ENCODE results near the gene ZNF18.

Gene ZNF18

DNA sequence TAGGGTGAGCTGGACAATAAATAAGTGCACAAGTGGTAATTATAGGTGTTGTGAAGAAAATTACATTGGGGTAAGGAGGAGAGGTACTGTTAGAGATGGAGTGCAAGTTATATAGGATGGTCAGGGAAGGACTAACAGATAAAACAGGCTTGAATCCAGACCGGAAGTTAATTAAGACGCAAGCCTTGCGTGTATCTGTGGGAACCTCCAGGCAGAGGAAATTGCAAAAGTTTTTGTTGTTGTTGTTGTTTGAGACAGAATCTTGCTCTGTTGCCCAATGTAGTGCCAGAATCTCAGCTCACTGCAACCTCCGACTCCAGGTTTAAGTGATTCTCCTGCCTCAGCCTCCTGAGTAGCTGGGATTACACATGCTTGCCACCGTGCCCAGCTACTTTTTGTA lies 2.4 kb upstream of the ZNF18 start:
- H3K9me2 ChIP-seq (replicated peaks; ENCODE audit: low read depth, low read length): no peaks in the 10 kb centered on the region
- no peaks in the 10 kb centered on the region for H3K9me3 ChIP-seq (ENCODE audit: insufficient read depth, low read depth, low read length)
- TF ChIP-seq, protein P1, sequence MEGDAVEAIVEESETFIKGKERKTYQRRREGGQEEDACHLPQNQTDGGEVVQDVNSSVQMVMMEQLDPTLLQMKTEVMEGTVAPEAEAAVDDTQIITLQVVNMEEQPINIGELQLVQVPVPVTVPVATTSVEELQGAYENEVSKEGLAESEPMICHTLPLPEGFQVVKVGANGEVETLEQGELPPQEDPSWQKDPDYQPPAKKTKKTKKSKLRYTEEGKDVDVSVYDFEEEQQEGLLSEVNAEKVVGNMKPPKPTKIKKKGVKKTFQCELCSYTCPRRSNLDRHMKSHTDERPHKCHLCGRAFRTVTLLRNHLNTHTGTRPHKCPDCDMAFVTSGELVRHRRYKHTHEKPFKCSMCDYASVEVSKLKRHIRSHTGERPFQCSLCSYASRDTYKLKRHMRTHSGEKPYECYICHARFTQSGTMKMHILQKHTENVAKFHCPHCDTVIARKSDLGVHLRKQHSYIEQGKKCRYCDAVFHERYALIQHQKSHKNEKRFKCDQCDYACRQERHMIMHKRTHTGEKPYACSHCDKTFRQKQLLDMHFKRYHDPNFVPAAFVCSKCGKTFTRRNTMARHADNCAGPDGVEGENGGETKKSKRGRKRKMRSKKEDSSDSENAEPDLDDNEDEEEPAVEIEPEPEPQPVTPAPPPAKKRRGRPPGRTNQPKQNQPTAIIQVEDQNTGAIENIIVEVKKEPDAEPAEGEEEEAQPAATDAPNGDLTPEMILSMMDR (conservative IDR thresholded peaks at IDR 0.05; ENCODE audit: low read length): no peak
- TF ChIP-seq EZH2phosphoT487 (IDR thresholded peaks at IDR 0.05; ENCODE audit: borderline replicate concordance): no peak
- H3K4me2 ChIP-seq (ENCODE audit: low read depth, low read length, poor library complexity, severe bottlenecking): no peak overlapping the region
- H3K4me1 ChIP-seq (ENCODE audit: insufficient read depth, low read length, poor library complexity, severe bottlenecking): peaks cover 13% of the 10 kb centered on the region
- H4K20me1 ChIP-seq (ENCODE audit: insufficient read depth, low read length, poor library complexity, severe bottlenecking): no peaks in the 10 kb centered on the region
- no peak overlapping the region for H3K9ac ChIP-seq (ENCODE audit: low read depth, low read length, poor library complexity, severe bottlenecking)
- H2AFZ ChIP-seq (ENCODE audit: low read length): no peak overlapping the region
- peaks cover 33% of the 10 kb centered on the region for H3K27me3 ChIP-seq (ENCODE audit: insufficient read depth, low read length, poor library complexity, severe bottlenecking)
- no peak overlapping the region for H3K4me3 ChIP-seq (ENCODE audit: low read length, poor library complexity, severe bottlenecking)
- H3F3A ChIP-seq (ENCODE audit: low read depth): no peaks in the 10 kb centered on the region
- no peaks in the 10 kb centered on the region for H3K36me3 ChIP-seq (ENCODE audit: insufficient read depth, low read length)
- peaks cover 7% of the 10 kb centered on the region; the same call in 1 of the 2 replicates for H3K79me2 ChIP-seq (ENCODE audit: insufficient read depth, low read length)

DNA sequence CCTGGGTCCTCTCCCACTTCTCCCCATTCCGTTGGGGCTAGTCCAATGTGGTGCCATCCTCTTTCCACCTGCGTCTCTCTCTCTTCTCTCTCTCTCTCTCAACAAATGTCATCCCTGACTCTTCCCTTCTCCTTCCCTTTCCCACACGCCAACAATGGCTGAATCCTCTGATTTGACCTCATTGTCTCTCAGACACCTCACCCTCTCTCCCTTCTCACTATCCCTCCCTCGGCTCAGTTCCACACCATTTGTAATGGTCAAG lies 628 bp upstream of the ZNF18 start:
- Histone ChIP-seq H3K36me3 (ENCODE audit: insufficient read depth, low read length) (no peaks in the 10 kb centered on the region), H3K9me3 (ENCODE audit: insufficient read depth, low read depth, low read length) (no peaks in the 10 kb centered on the region), H3F3A (ENCODE audit: low read depth) (no peaks in the 10 kb centered on the region), H3K4me2 (ENCODE audit: low read depth, low read length, poor library complexity, severe bottlenecking) (peak overlapping the region; percentile 89), H3K4me3 (ENCODE audit: low read length, poor library complexity, severe bottlenecking) (peak overlapping the region; percentile 97), H2AFZ (ENCODE audit: low read length) (peak overlapping the region; percentile 100), H3K79me2 (ENCODE audit: insufficient read depth, low read length) (peaks cover 7% of the 10 kb centered on the region; the same call in 1 of the 2 replicates), H4K20me1 (ENCODE audit: insufficient read depth, low read length, poor library complexity, severe bottlenecking) (no peaks in the 10 kb centered on the region), H3K9ac (ENCODE audit: low read depth, low read length, poor library complexity, severe bottlenecking) (peak overlapping the region; percentile 87), H3K27me3 (ENCODE audit: insufficient read depth, low read length, poor library complexity, severe bottlenecking) (peaks cover 33% of the 10 kb centered on the region), H3K9me2 (replicated peaks; ENCODE audit: low read depth, low read length) (no peaks in the 10 kb centered on the region), H3K4me1 (ENCODE audit: insufficient read depth, low read length, poor library complexity, severe bottlenecking) (peaks cover 13% of the 10 kb centered on the region)
- TF ChIP-seq EZH2phosphoT487 (IDR thresholded peaks at IDR 0.05; ENCODE audit: borderline replicate concordance): no peak
- TF ChIP-seq, protein P1 (conservative IDR thresholded peaks at IDR 0.05; ENCODE audit: low read length): no peak

DNA sequence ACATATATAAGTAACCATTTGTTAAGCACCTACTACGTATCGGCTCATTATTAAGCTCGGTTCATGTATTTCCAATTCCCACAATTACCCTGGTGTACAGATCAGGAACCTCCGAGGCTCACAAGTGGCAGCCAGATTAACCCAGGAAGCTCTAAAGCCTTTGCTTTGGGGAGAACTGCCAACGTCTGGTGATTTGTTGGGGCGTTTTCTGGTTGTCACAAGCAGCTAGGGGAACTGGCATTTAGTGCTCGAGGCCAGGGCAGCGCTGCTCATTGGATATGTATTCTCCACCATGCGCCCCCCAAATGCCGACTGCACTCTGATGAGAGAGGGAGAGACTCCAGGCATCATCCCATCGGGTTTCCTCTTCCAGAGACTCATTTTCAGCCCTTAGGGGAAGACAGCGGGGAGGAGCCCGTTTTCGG lies 541 bp downstream of the ZNF18 start:
- H4K20me1 ChIP-seq (ENCODE audit: insufficient read depth, low read length, poor library complexity, severe bottlenecking): no peaks in the 10 kb centered on the region
- H3K9me2 ChIP-seq (replicated peaks; ENCODE audit: low read depth, low read length): no peaks in the 10 kb centered on the region
- H3K9ac ChIP-seq (ENCODE audit: low read depth, low read length, poor library complexity, severe bottlenecking): peak overlapping the region; percentile 87
- peaks cover 13% of the 10 kb centered on the region for H3K4me1 ChIP-seq (ENCODE audit: insufficient read depth, low read length, poor library complexity, severe bottlenecking)
- H3F3A ChIP-seq (ENCODE audit: low read depth): no peaks in the 10 kb centered on the region
- peaks cover 7% of the 10 kb centered on the region; the same call in 1 of the 2 replicates for H3K79me2 ChIP-seq (ENCODE audit: insufficient read depth, low read length)
- no peaks in the 10 kb centered on the region for H3K36me3 ChIP-seq (ENCODE audit: insufficient read depth, low read length)
- peak overlapping the region; percentile 96 for H2AFZ ChIP-seq (ENCODE audit: low read length)
- H3K9me3 ChIP-seq (ENCODE audit: insufficient read depth, low read depth, low read length): no peaks in the 10 kb centered on the region
- TF ChIP-seq EZH2phosphoT487 (IDR thresholded peaks at IDR 0.05; ENCODE audit: borderline replicate concordance): no peak
- TF ChIP-seq, protein P1 (conservative IDR thresholded peaks at IDR 0.05; ENCODE audit: low read length): no peak
- peak overlapping the region; percentile 86 for H3K4me2 ChIP-seq (ENCODE audit: low read depth, low read length, poor library complexity, severe bottlenecking)
- H3K27me3 ChIP-seq (ENCODE audit: insufficient read depth, low read length, poor library complexity, severe bottlenecking): peaks cover 29% of the 10 kb centered on the region
- H3K4me3 ChIP-seq (ENCODE audit: low read length, poor library complexity, severe bottlenecking): peak overlapping the region; percentile 97

Measured in Loucy (cell line).